WTC11 (cell line): ENCODE data around the gene RPE. TPM values are rescaled to one million over a fixed set of nuclear protein-coding genes. Genes with fewer than 3 reads are reported as not detected.

ENCODE experiments used
- ATAC-seq: fragments of 200-7000 bp; cut with Tn5 transposase; 2 replicates; pipeline ENCODE4 v1.10.0; 2021; ENCODE audit warnings: mild to moderate bottlenecking, moderate library complexity
- CTCF ChIA-PET: fragments of 300-600 bp; sonication (Branson Sonifier 250); formaldehyde crosslinking; loops from one replicate; lab custom pipeline; 2021; ENCODE audit warnings: antibody characterized with exemption; lab: Charles Lee
- POLR2A ChIA-PET: fragments of 350-600 bp; sonication (Branson Sonifier 250); formaldehyde crosslinking; loops from one replicate; lab custom pipeline; 2021; ENCODE audit warnings: antibody characterized with exemption; lab: Charles Lee
- DNase-seq: peaks from one replicate; pipeline ENCODE4 v3.0.0; 2021; ENCODE audit warnings: low spot score
- H3K27ac Mint-ChIP-seq: 2 replicates; pipeline ENCODE4 v1.8.0; 2021; ENCODE audit warnings: mixed read lengths
- H3K27me3 Mint-ChIP-seq: 2 replicates; pipeline ENCODE4 v1.8.0; 2021; ENCODE audit warnings: low read depth, mild to moderate bottlenecking, moderate library complexity, mixed read lengths
- H3K36me3 Mint-ChIP-seq: 2 replicates; pipeline ENCODE4 v1.8.0; 2021; ENCODE audit warnings: mixed read lengths
- H3K4me1 Mint-ChIP-seq: 2 replicates; pipeline ENCODE4 v1.8.0; 2022; ENCODE audit warnings: mixed read lengths
- H3K4me3 Mint-ChIP-seq: 2 replicates; pipeline ENCODE4 v1.8.0; 2021; ENCODE audit warnings: mild to moderate bottlenecking, moderate library complexity, mixed read lengths
- H3K9me3 Mint-ChIP-seq: 2 replicates; pipeline ENCODE4 v1.8.0; 2021; ENCODE audit warnings: mixed read lengths
- ELF4 ChIP-seq: sonication (generic); formaldehyde crosslinking; IDR thresholded peaks from 2 replicates; pipeline ENCODE4 v1.8.1; 2022; ENCODE audit warnings: low read depth, mild to moderate bottlenecking, moderate library complexity, missing genetic modification reagents
- FOXK1 ChIP-seq: sonication (generic); formaldehyde crosslinking; IDR thresholded peaks from 2 replicates; pipeline ENCODE4 v1.8.0; 2022; ENCODE audit warnings: mild to moderate bottlenecking, moderate library complexity, missing genetic modification reagents
- FOXP1 ChIP-seq: sonication (generic); formaldehyde crosslinking; IDR thresholded peaks from 2 replicates; pipeline ENCODE4 v1.8.0; 2022; ENCODE audit warnings: missing genetic modification reagents, mild to moderate bottlenecking, moderate library complexity, borderline replicate concordance
- GTF2I ChIP-seq: fragments of 250-450 bp; sonication (Bioruptor Pico); conservative IDR thresholded peaks from 2 replicates; pipeline ENCODE4 v1.4.0; 2021; ENCODE audit warnings: mild to moderate bottlenecking
- IRF2 ChIP-seq: sonication (generic); formaldehyde crosslinking; IDR thresholded peaks from 2 replicates; pipeline ENCODE4 v1.8.0; 2022; ENCODE audit warnings: low read depth, missing genetic modification reagents, borderline replicate concordance
- JAZF1 ChIP-seq: fragments of 250-450 bp; sonication (Bioruptor Pico); IDR thresholded peaks from 2 replicates; pipeline ENCODE4 v1.9.0; 2021; ENCODE audit warnings: moderate library complexity, mild to moderate bottlenecking, inconsistent platforms
- NFE2L1 ChIP-seq: sonication (generic); formaldehyde crosslinking; IDR thresholded peaks from 2 replicates; pipeline ENCODE4 v1.8.1; 2023; ENCODE audit warnings: missing genetic modification reagents
- NFYB ChIP-seq: sonication (generic); formaldehyde crosslinking; conservative IDR thresholded peaks from 2 replicates; pipeline ENCODE4 v1.8.0; 2022; ENCODE audit warnings: low read depth, missing genetic modification reagents
- OVOL2 ChIP-seq: fragments of 250-450 bp; sonication (Bioruptor Pico); IDR thresholded peaks from 2 replicates; pipeline ENCODE4 v1.9.0; 2021; ENCODE audit warnings: mild to moderate bottlenecking, borderline replicate concordance
- TCF7 ChIP-seq: sonication (generic); formaldehyde crosslinking; IDR thresholded peaks from 2 replicates; pipeline ENCODE4 v1.8.0; 2022; ENCODE audit warnings: mild to moderate bottlenecking, low read depth, missing genetic modification reagents, moderate library complexity
- ZNF121 ChIP-seq: sonication (generic); formaldehyde crosslinking; IDR thresholded peaks from 2 replicates; pipeline ENCODE4 v1.8.0; 2023; ENCODE audit warnings: missing genetic modification reagents
- ZNF263 ChIP-seq: sonication (generic); formaldehyde crosslinking; IDR thresholded peaks from 2 replicates; pipeline ENCODE4 v1.8.1; 2022; ENCODE audit warnings: low read depth, mild to moderate bottlenecking, moderate library complexity, missing genetic modification reagents
- ZNF416 ChIP-seq: fragments of 250-450 bp; sonication (Bioruptor Pico); IDR thresholded peaks from 2 replicates; pipeline ENCODE4 v1.9.0; 2021; ENCODE audit warnings: mild to moderate bottlenecking, inconsistent platforms
- ZNF671 ChIP-seq: fragments of 250-450 bp; sonication (Bioruptor Pico); IDR thresholded peaks from 2 replicates; pipeline ENCODE4 v1.8.0; 2021; ENCODE audit warnings: mild to moderate bottlenecking
- total RNA-seq: library from RNA; stranded (reverse); gene quantifications from 3 replicates; pipeline ENCODE4 v1.2.3, GENCODE V29; 2021
- TF ChIP-seq, protein P1 (sequence below): sonication (generic); formaldehyde crosslinking; conservative IDR thresholded peaks from 2 replicates; pipeline ENCODE4 v1.8.1; 2022; ENCODE audit warnings: mild to moderate bottlenecking, missing genetic modification reagents
- TF ChIP-seq, protein P2 (sequence below): sonication (generic); formaldehyde crosslinking; IDR thresholded peaks from 2 replicates; pipeline ENCODE4 v1.8.1; 2023; ENCODE audit warnings: mild to moderate bottlenecking, missing genetic modification reagents
- TF ChIP-seq, protein P3 (sequence below): sonication (generic); formaldehyde crosslinking; IDR thresholded peaks from 2 replicates; pipeline ENCODE4 v1.8.1; 2022; ENCODE audit warnings: missing genetic modification reagents, borderline replicate concordance
- TF ChIP-seq, protein P4 (sequence below): sonication (generic); formaldehyde crosslinking; IDR thresholded peaks from 2 replicates; pipeline ENCODE4 v1.8.1; 2023; ENCODE audit warnings: mild to moderate bottlenecking, moderate library complexity, missing genetic modification reagents
- TF ChIP-seq, protein P5 (sequence below): sonication (generic); formaldehyde crosslinking; IDR thresholded peaks from 2 replicates; pipeline ENCODE4 v1.8.0; 2022; ENCODE audit warnings: missing genetic modification reagents
- TF ChIP-seq, protein P6 (sequence below): sonication (generic); formaldehyde crosslinking; IDR thresholded peaks from 2 replicates; pipeline ENCODE4 v1.8.1; 2023; ENCODE audit warnings: mild to moderate bottlenecking, missing genetic modification reagents, moderate library complexity
- TF ChIP-seq, protein P7 (sequence below): fragments of 250-450 bp; sonication (Bioruptor Pico); IDR thresholded peaks from 2 replicates; pipeline ENCODE4 v1.8.0; 2021; ENCODE audit warnings: mild to moderate bottlenecking
- TF ChIP-seq, protein P8 (sequence below): fragments of 250-450 bp; sonication (Bioruptor Pico); IDR thresholded peaks from 2 replicates; pipeline ENCODE4 v1.9.0; 2021; ENCODE audit warnings: moderate library complexity, mild to moderate bottlenecking, inconsistent platforms, borderline replicate concordance
- TF ChIP-seq, protein P9 (sequence below): sonication (generic); formaldehyde crosslinking; IDR thresholded peaks from 2 replicates; pipeline ENCODE4 v1.8.0; 2022; ENCODE audit warnings: mild to moderate bottlenecking, missing genetic modification reagents

The RPE gene
- total RNA-seq, 1 experiment from 2014 or later, result 66.5 TPM

DNA sequence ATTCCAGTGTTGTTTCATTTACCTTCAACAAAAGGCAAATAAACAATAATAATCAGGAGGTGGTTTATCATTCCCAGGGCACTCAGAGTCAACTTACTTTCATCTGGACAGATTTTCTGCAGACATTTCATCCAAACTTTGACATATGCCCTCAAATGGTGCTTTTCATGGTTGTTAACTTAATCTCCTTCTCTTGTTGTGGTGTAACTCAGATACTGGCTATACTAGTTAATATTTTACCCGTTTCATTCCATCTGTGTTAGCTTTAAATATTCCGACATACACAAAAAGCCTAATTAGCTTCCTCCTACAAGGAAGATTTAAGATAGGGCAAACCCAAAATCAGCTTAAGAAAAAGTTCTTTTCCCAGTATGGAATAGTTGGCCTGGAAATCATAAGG, 44.4 kb upstream of the RPE start:
- no peak for DNase-seq
- H3K27ac Mint-ChIP-seq, result no peak overlapping the region
- H3K36me3 Mint-ChIP-seq, result no peaks in the 10 kb centered on the region
- TF ChIP-seq FOXK1 (CRISPR knock-in tag) (no peak), GTF2I (no peak), ELF4 (CRISPR knock-in tag) (no peak), FOXP1 (CRISPR knock-in tag) (no peak), ZNF263 (CRISPR knock-in tag) (no peak), IRF2 (CRISPR knock-in tag) (no peak), TCF7 (no peak), OVOL2 (CRISPR knock-in tag) (no peak), NFE2L1 (no peak), ZNF121 (CRISPR knock-in tag) (no peak), ZNF416 (no peak)
- TF ChIP-seq, protein P1, sequence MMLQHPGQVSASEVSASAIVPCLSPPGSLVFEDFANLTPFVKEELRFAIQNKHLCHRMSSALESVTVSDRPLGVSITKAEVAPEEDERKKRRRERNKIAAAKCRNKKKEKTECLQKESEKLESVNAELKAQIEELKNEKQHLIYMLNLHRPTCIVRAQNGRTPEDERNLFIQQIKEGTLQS, result no peak
- TF ChIP-seq, protein P2, sequence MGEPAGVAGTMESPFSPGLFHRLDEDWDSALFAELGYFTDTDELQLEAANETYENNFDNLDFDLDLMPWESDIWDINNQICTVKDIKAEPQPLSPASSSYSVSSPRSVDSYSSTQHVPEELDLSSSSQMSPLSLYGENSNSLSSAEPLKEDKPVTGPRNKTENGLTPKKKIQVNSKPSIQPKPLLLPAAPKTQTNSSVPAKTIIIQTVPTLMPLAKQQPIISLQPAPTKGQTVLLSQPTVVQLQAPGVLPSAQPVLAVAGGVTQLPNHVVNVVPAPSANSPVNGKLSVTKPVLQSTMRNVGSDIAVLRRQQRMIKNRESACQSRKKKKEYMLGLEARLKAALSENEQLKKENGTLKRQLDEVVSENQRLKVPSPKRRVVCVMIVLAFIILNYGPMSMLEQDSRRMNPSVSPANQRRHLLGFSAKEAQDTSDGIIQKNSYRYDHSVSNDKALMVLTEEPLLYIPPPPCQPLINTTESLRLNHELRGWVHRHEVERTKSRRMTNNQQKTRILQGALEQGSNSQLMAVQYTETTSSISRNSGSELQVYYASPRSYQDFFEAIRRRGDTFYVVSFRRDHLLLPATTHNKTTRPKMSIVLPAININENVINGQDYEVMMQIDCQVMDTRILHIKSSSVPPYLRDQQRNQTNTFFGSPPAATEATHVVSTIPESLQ (CRISPR knock-in tag), result no peak
- TF ChIP-seq, protein P3, sequence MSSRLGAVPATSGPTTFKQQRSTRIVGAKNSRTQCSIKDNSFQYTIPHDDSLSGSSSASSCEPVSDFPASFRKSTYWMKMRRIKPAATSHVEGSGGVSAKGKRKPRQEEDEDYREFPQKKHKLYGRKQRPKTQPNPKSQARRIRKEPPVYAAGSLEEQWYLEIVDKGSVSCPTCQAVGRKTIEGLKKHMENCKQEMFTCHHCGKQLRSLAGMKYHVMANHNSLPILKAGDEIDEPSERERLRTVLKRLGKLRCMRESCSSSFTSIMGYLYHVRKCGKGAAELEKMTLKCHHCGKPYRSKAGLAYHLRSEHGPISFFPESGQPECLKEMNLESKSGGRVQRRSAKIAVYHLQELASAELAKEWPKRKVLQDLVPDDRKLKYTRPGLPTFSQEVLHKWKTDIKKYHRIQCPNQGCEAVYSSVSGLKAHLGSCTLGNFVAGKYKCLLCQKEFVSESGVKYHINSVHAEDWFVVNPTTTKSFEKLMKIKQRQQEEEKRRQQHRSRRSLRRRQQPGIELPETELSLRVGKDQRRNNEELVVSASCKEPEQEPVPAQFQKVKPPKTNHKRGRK (CRISPR knock-in tag), result no peak
- TF ChIP-seq, protein P4, sequence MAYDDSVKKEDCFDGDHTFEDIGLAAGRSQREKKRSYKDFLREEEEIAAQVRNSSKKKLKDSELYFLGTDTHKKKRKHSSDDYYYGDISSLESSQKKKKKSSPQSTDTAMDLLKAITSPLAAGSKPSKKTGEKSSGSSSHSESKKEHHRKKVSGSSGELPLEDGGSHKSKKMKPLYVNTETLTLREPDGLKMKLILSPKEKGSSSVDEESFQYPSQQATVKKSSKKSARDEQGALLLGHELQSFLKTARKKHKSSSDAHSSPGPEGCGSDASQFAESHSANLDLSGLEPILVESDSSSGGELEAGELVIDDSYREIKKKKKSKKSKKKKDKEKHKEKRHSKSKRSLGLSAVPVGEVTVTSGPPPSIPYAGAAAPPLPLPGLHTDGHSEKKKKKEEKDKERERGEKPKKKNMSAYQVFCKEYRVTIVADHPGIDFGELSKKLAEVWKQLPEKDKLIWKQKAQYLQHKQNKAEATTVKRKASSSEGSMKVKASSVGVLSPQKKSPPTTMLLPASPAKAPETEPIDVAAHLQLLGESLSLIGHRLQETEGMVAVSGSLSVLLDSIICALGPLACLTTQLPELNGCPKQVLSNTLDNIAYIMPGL (CRISPR knock-in tag), result no peak
- TF ChIP-seq, protein P5, sequence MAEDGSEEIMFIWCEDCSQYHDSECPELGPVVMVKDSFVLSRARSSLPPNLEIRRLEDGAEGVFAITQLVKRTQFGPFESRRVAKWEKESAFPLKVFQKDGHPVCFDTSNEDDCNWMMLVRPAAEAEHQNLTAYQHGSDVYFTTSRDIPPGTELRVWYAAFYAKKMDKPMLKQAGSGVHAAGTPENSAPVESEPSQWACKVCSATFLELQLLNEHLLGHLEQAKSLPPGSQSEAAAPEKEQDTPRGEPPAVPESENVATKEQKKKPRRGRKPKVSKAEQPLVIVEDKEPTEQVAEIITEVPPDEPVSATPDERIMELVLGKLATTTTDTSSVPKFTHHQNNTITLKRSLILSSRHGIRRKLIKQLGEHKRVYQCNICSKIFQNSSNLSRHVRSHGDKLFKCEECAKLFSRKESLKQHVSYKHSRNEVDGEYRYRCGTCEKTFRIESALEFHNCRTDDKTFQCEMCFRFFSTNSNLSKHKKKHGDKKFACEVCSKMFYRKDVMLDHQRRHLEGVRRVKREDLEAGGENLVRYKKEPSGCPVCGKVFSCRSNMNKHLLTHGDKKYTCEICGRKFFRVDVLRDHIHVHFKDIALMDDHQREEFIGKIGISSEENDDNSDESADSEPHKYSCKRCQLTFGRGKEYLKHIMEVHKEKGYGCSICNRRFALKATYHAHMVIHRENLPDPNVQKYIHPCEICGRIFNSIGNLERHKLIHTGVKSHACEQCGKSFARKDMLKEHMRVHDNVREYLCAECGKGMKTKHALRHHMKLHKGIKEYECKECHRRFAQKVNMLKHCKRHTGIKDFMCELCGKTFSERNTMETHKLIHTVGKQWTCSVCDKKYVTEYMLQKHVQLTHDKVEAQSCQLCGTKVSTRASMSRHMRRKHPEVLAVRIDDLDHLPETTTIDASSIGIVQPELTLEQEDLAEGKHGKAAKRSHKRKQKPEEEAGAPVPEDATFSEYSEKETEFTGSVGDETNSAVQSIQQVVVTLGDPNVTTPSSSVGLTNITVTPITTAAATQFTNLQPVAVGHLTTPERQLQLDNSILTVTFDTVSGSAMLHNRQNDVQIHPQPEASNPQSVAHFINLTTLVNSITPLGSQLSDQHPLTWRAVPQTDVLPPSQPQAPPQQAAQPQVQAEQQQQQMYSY (CRISPR knock-in tag), result no peak
- H3K9me3 Mint-ChIP-seq, result no peaks in the 10 kb centered on the region
- peaks cover 23% of the 10 kb centered on the region for H3K4me1 Mint-ChIP-seq
- ChIA-PET CTCF (interaction anchor here (1.7 kb wide), 1 partner anchor 624 kb away, joined by 4 read pairs; no protein-coding TSS in a partner anchor), POLR2A (no interaction called here)
- ATAC-seq, result no peak
- H3K27me3 Mint-ChIP-seq, result peaks cover 67% of the 10 kb centered on the region
- H3K4me3 Mint-ChIP-seq, result no peak overlapping the region

DNA sequence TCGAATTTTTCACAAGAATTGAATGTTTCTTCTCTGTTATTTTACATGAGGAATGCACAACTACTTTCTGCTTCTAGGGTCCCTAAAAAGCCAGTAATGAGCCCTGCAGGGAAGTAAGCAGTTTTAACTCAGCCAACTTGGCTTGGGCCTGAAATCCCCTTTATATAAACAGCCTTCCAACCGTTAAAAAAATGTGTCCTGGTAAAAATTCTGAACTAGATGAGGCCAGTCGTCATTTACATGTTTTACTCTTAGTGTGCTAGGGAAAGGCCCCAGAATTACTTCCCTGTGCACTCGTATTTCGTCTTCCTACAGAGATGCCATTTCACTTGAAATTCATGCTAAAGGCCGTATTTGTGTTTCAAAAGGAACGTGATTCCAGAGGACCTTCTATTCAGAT, 42.4 kb upstream of the RPE start:
- Mint-ChIP-seq H3K4me3 (peak overlapping the region; percentile 0; the same call in 1 of the 2 replicates), H3K4me1 (peaks cover 23% of the 10 kb centered on the region), H3K36me3 (no peaks in the 10 kb centered on the region), H3K9me3 (no peaks in the 10 kb centered on the region), H3K27ac (no peak overlapping the region), H3K27me3 (peaks cover 81% of the 10 kb centered on the region)
- ChIA-PET POLR2A (interaction anchor here (1.1 to 1.4 kb wide), 2 partner anchors 165 to 188 kb away, joined by 3 read pairs; partner anchors contain the start of gene UNC80), CTCF (interaction anchor here (1.3 to 1.6 kb wide), 16 partner anchors 12 to 626 kb away, joined by 3 to 27 read pairs (median 10); partner anchors contain the start of genes MAP2 and UNC80)
- no peak for ATAC-seq
- no peak for DNase-seq
- TF ChIP-seq, protein P6, sequence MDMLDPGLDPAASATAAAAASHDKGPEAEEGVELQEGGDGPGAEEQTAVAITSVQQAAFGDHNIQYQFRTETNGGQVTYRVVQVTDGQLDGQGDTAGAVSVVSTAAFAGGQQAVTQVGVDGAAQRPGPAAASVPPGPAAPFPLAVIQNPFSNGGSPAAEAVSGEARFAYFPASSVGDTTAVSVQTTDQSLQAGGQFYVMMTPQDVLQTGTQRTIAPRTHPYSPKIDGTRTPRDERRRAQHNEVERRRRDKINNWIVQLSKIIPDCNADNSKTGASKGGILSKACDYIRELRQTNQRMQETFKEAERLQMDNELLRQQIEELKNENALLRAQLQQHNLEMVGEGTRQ (CRISPR knock-in tag), result no peak
- no peak for TF ChIP-seq ZNF671
- TF ChIP-seq, protein P7, sequence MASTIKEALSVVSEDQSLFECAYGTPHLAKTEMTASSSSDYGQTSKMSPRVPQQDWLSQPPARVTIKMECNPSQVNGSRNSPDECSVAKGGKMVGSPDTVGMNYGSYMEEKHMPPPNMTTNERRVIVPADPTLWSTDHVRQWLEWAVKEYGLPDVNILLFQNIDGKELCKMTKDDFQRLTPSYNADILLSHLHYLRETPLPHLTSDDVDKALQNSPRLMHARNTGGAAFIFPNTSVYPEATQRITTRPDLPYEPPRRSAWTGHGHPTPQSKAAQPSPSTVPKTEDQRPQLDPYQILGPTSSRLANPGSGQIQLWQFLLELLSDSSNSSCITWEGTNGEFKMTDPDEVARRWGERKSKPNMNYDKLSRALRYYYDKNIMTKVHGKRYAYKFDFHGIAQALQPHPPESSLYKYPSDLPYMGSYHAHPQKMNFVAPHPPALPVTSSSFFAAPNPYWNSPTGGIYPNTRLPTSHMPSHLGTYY (CRISPR knock-in tag), result no peak
- TF ChIP-seq, protein P8, sequence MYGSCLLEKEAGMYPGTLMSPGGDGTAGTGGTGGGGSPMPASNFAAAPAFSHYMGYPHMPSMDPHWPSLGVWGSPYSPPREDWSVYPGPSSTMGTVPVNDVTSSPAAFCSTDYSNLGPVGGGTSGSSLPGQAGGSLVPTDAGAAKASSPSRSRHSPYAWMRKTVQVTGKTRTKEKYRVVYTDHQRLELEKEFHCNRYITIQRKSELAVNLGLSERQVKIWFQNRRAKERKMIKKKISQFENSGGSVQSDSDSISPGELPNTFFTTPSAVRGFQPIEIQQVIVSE, result no peak
- TF ChIP-seq, protein P9, sequence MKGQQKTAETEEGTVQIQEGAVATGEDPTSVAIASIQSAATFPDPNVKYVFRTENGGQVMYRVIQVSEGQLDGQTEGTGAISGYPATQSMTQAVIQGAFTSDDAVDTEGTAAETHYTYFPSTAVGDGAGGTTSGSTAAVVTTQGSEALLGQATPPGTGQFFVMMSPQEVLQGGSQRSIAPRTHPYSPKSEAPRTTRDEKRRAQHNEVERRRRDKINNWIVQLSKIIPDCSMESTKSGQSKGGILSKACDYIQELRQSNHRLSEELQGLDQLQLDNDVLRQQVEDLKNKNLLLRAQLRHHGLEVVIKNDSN (CRISPR knock-in tag), result no peak
- no peak for TF ChIP-seq JAZF1 (CRISPR knock-in tag)
- no peak for TF ChIP-seq NFYB
